Panc1 (cell line): ENCODE results near the gene ZFYVE21. TPM values are rescaled to one million over a fixed set of nuclear protein-coding genes. Genes with fewer than 3 reads are reported as not detected.

Experiments
- ATAC-seq: fragments of 200-7000 bp; cut with Tn5 transposase; 2 replicates; pipeline ENCODE4 v1.9.1; 2020; ENCODE audit warnings: mild to moderate bottlenecking, moderate library complexity
- BruUV-seq: library from RNA; stranded (reverse); fragments of 400-500 nt; replicated peaks from 2 replicates; lab custom pipeline; 2021; lab: Mats Ljungman, UMichigan
- CTCF ChIA-PET: fragments of 300-600 bp; sonication (Branson Sonifier 250); formaldehyde crosslinking; loops from one replicate; lab custom pipeline; 2022; ENCODE audit warnings: antibody characterized with exemption; lab: Charles Lee
- POLR2A ChIA-PET: fragments of 300-600 bp; sonication (Branson Sonifier 250); formaldehyde crosslinking; loops from one replicate; lab custom pipeline; 2022; ENCODE audit warnings: antibody characterized with exemption; lab: Charles Lee
- DNase-seq: peaks from one replicate; pipeline ENCODE4 v3.0.0-alpha.2; 2010; ENCODE audit warnings: low read depth, low spot score
- H3K27ac ChIP-seq: 2 replicates; pipeline ENCODE4 v1.5.1; 2011; ENCODE audit warnings: mild to moderate bottlenecking, low read length, inconsistent platforms
- H3K27me3 ChIP-seq: fragments of 200-500 bp; sonication (Bioruptor generic); 2 replicates; pipeline ENCODE4 v1.6.0; 2014; ENCODE audit warnings: low read length, inconsistent platforms; ENCODE audit not compliant: control insufficient read depth, insufficient read depth
- H3K36me3 ChIP-seq: fragments of 200-500 bp; sonication (Bioruptor generic); 2 replicates; pipeline ENCODE4 v1.5.1; 2014; ENCODE audit warnings: inconsistent platforms, mild to moderate bottlenecking, low read length, moderate library complexity; ENCODE audit not compliant: control insufficient read depth, insufficient read depth
- H3K4me1 ChIP-seq: 2 replicates; pipeline ENCODE4 v1.5.1; 2011; ENCODE audit warnings: inconsistent platforms, mild to moderate bottlenecking, low read length, moderate library complexity; ENCODE audit not compliant: control insufficient read depth, insufficient read depth
- H3K4me3 ChIP-seq, 2 experiments: 2 replicates each; pipeline ENCODE4 v1.5.1; 2011 to 2012; ENCODE audit warnings: low read depth in 2 of 2, low read length in 2 of 2, mild to moderate bottlenecking in 2 of 2, inconsistent platforms in 1 of 2, moderate library complexity in 1 of 2
- H3K9me3 ChIP-seq: fragments of 200-500 bp; sonication (Bioruptor generic); 2 replicates; pipeline ENCODE4 v1.5.1; 2014; ENCODE audit warnings: low read depth, mild to moderate bottlenecking, inconsistent platforms, low read length, moderate library complexity; ENCODE audit not compliant: control insufficient read depth, insufficient read depth
- POLR2AphosphoS5 ChIP-seq: IDR thresholded peaks from 2 replicates; pipeline ENCODE4 v1.6.1; 2012; ENCODE audit warnings: mild to moderate bottlenecking, low read depth, low read length, moderate library complexity
- REST ChIP-seq, 2 experiments: IDR thresholded peaks; 2 replicates each; pipeline ENCODE4 v1.6.1; 2011 to 2012; ENCODE audit warnings: low read depth in 2 of 2, control low read depth in 1 of 2, low read length in 1 of 2, mild to moderate bottlenecking in 1 of 2, moderate library complexity in 1 of 2; ENCODE audit not compliant: insufficient read depth in 1 of 2
- SIN3A ChIP-seq: IDR thresholded peaks from 2 replicates; pipeline ENCODE4 v1.6.1; 2012; ENCODE audit warnings: low read depth, mild to moderate bottlenecking, low read length, moderate library complexity, borderline replicate concordance; ENCODE audit not compliant: insufficient read depth
- TCF7L2 ChIP-seq: IDR thresholded peaks from 2 replicates; pipeline ENCODE4 v1.6.1; 2011; ENCODE audit warnings: mild to moderate bottlenecking, low read depth, low read length, inconsistent platforms
- in situ Hi-C: cut with HindIII; loops from 2 replicates; pipeline ENCODE4 v1.10.0; 2016; ENCODE audit warnings: low sequenced_read_pairs, low pct_unique_long_range_greater_than_20kb
- intact Hi-C: fragments of 100-400 bp; cut with micrococcal nuclease; formaldehyde crosslinking; loops from one replicate; pipeline ENCODE4 v1.10.0; 2022; ENCODE audit not compliant: unreplicated experiment
- total RNA-seq: library from RNA; stranded (reverse); gene quantifications from one replicate; pipeline ENCODE4 v1.2.1, GENCODE V29; 2021; ENCODE audit not compliant: unreplicated experiment
- TF ChIP-seq, protein P1 (sequence below): fragments of 450-650 bp; IDR thresholded peaks from 2 replicates; pipeline ENCODE4 v1.5.1; 2017; ENCODE audit warnings: mild to moderate bottlenecking

Gene ZFYVE21
- total RNA-seq, 1 experiment from 2014 or later: 41.8 TPM

GRCh38 chr14:103705504-103706284 is 9.9 kb upstream of the ZFYVE21 start:
- CTCF ChIA-PET: no interaction called here
- Histone ChIP-seq H3K4me1 (no peaks in the 10 kb centered on the region; the same call in 1 of the 2 replicates), H3K9me3 (no peaks in the 10 kb centered on the region), H3K27ac (no peak overlapping the region), H3K36me3 (no peaks in the 10 kb centered on the region), H3K27me3 (no peaks in the 10 kb centered on the region), H3K4me3 (no peak overlapping the region)
- no peak for ATAC-seq
- POLR2A ChIA-PET: no interaction called here
- BruUV-seq: no TSS peak
- TF ChIP-seq, protein P1, sequence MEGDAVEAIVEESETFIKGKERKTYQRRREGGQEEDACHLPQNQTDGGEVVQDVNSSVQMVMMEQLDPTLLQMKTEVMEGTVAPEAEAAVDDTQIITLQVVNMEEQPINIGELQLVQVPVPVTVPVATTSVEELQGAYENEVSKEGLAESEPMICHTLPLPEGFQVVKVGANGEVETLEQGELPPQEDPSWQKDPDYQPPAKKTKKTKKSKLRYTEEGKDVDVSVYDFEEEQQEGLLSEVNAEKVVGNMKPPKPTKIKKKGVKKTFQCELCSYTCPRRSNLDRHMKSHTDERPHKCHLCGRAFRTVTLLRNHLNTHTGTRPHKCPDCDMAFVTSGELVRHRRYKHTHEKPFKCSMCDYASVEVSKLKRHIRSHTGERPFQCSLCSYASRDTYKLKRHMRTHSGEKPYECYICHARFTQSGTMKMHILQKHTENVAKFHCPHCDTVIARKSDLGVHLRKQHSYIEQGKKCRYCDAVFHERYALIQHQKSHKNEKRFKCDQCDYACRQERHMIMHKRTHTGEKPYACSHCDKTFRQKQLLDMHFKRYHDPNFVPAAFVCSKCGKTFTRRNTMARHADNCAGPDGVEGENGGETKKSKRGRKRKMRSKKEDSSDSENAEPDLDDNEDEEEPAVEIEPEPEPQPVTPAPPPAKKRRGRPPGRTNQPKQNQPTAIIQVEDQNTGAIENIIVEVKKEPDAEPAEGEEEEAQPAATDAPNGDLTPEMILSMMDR: no peak
- no peak for TF ChIP-seq SIN3A
- TF ChIP-seq TCF7L2: no peak
- TF ChIP-seq REST (IDR thresholded peaks at IDR 0.05; ENCODE audit: insufficient read depth in 1 of 2, low read depth in 2 of 2, low read length in 1 of 2): no peak
- no peak for TF ChIP-seq POLR2AphosphoS5
- in situ Hi-C loops: no loop called here
- intact Hi-C loops: no loop called here
- no peak for DNase-seq

GRCh38 chr14:103706551-103707328 is 8.9 kb upstream of the ZFYVE21 start:
- in situ Hi-C loops (no loop called here), intact Hi-C loops (no loop called here)
- no TSS peak for BruUV-seq
- Histone ChIP-seq H3K27ac (no peak overlapping the region), H3K4me3 (no peak overlapping the region), H3K4me1 (no peaks in the 10 kb centered on the region), H3K27me3 (no peaks in the 10 kb centered on the region), H3K9me3 (no peaks in the 10 kb centered on the region), H3K36me3 (no peaks in the 10 kb centered on the region)
- TF ChIP-seq, protein P1: no peak
- TF ChIP-seq TCF7L2 (no peak), POLR2AphosphoS5 (no peak), REST (IDR thresholded peaks at IDR 0.05; ENCODE audit: insufficient read depth in 1 of 2, low read depth in 2 of 2, low read length in 1 of 2) (no peak), SIN3A (no peak)
- DNase-seq (no peak), ATAC-seq (no peak)
- POLR2A ChIA-PET: no interaction called here
- CTCF ChIA-PET: no interaction called here
